Measurements from ENCODE around the gene USF3.

DNA sequence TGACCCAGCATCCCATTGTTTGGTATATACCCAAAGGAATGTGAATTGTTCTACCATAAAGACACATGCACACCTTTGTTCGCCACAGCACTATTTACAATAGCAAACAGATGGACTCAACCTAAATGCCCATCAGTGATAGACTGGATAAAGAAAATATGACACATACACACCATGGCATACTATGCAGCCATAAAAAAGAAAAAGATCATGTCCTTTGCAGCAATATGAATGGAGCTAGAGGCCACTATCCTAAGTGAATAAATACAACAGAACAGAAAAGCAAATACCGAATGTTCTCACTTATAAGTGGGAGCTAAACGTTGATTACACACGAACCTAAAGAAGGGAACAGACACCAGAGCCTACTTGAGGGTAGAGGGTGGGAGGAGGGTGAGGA, 11.4 kb upstream of the USF3 start:
- no peak for TF ChIP-seq RAD21 (conservative IDR thresholded peaks at IDR 0.05)
- TF ChIP-seq EZH2 (IDR thresholded peaks at IDR 0.05; ENCODE audit: borderline replicate concordance, insufficient read depth, low read length, poor library complexity, severe bottlenecking): no peak
- no peak for TF ChIP-seq POLR2AphosphoS5 (IDR thresholded peaks at IDR 0.05)
- TF ChIP-seq, protein P1, sequence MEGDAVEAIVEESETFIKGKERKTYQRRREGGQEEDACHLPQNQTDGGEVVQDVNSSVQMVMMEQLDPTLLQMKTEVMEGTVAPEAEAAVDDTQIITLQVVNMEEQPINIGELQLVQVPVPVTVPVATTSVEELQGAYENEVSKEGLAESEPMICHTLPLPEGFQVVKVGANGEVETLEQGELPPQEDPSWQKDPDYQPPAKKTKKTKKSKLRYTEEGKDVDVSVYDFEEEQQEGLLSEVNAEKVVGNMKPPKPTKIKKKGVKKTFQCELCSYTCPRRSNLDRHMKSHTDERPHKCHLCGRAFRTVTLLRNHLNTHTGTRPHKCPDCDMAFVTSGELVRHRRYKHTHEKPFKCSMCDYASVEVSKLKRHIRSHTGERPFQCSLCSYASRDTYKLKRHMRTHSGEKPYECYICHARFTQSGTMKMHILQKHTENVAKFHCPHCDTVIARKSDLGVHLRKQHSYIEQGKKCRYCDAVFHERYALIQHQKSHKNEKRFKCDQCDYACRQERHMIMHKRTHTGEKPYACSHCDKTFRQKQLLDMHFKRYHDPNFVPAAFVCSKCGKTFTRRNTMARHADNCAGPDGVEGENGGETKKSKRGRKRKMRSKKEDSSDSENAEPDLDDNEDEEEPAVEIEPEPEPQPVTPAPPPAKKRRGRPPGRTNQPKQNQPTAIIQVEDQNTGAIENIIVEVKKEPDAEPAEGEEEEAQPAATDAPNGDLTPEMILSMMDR (IDR thresholded peaks at IDR 0.05; ENCODE audit: poor library complexity, severe bottlenecking): no peak
- no peak for TF ChIP-seq TAF1 (IDR thresholded peaks at IDR 0.05; ENCODE audit: low read depth)
- TF ChIP-seq EP300 (conservative IDR thresholded peaks at IDR 0.05; ENCODE audit: poor library complexity, severe bottlenecking): no peak
- TF ChIP-seq, protein P2, sequence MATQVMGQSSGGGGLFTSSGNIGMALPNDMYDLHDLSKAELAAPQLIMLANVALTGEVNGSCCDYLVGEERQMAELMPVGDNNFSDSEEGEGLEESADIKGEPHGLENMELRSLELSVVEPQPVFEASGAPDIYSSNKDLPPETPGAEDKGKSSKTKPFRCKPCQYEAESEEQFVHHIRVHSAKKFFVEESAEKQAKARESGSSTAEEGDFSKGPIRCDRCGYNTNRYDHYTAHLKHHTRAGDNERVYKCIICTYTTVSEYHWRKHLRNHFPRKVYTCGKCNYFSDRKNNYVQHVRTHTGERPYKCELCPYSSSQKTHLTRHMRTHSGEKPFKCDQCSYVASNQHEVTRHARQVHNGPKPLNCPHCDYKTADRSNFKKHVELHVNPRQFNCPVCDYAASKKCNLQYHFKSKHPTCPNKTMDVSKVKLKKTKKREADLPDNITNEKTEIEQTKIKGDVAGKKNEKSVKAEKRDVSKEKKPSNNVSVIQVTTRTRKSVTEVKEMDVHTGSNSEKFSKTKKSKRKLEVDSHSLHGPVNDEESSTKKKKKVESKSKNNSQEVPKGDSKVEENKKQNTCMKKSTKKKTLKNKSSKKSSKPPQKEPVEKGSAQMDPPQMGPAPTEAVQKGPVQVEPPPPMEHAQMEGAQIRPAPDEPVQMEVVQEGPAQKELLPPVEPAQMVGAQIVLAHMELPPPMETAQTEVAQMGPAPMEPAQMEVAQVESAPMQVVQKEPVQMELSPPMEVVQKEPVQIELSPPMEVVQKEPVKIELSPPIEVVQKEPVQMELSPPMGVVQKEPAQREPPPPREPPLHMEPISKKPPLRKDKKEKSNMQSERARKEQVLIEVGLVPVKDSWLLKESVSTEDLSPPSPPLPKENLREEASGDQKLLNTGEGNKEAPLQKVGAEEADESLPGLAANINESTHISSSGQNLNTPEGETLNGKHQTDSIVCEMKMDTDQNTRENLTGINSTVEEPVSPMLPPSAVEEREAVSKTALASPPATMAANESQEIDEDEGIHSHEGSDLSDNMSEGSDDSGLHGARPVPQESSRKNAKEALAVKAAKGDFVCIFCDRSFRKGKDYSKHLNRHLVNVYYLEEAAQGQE (IDR thresholded peaks at IDR 0.05; ENCODE audit: borderline replicate concordance): no peak
- no peak for TF ChIP-seq MXI1 (conservative IDR thresholded peaks at IDR 0.05; ENCODE audit: poor library complexity, severe bottlenecking)

Data from neural cell (in vitro differentiated cells).